GM18498 (cell line): ENCODE measurements around the gene WT1.

ENCODE experiments used
- ATAC-seq: cut with Tn5 transposase; IDR thresholded peaks from one replicate; pipeline ENCODE4 v1.9.1; 2021; ENCODE audit warnings: mild to moderate bottlenecking, moderate library complexity; ENCODE audit not compliant: unreplicated experiment

WT1 gene

GRCh38 chr11:32425761-32426160 is 9.6 kb downstream of the WT1 start:
- ATAC-seq: no peak

GRCh38 chr11:32422545-32422944 is 12.8 kb downstream of the WT1 start:
- no peak for ATAC-seq

GRCh38 chr11:32421992-32422391 is 13.3 kb downstream of the WT1 start:
- no peak for ATAC-seq

GRCh38 chr11:32420937-32421901 is 14.1 kb downstream of the WT1 start:
- ATAC-seq: peak; percentile 89

- no peak for ATAC-seq
Observed at GRCh38 chr11:32420139-32420538, 15.2 kb downstream of the WT1 start.

- no peak for ATAC-seq
Observed at GRCh38 chr11:32418836-32419235, 16.5 kb downstream of the WT1 start.

DNA sequence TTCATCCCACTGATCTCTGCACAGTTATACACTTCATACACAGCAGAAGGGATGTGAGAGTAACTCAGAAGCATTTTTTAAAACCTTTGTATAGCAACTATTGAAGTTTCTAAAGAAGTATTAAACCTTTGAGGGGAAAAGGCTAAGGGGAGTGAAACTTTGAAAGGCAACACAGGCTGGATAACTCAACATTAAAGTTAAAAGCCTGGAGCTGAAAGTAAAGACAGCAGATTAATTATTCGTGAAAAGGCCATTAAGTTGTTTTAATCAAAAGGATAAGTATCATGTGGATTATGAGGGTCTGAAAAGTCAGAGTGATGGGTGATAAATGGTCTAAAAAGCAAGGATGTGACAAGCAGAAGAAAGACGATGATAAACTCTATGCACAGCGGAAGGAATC is 17.5 kb downstream of the WT1 start:
- ATAC-seq: no peak

DNA sequence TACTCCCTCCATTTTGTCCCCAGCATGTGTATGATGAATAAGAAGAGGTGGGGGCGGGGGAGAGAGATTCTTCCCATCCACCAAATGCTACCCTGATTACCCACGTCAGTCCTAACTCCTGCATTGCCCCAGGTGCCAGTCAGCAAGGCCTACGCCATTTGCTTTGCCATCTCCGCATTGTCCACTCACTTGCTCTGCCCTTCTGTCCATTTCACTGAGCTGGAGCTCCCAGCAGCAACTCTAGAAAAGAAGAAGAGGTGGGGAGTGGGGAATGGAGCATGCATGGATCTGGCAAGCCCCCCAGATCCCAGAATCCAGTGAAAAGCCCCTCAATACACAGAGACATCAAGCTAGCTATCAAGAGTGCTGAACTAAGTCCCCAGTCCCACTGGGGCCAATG is 19.0 kb downstream of the WT1 start:
- no peak for ATAC-seq

DNA sequence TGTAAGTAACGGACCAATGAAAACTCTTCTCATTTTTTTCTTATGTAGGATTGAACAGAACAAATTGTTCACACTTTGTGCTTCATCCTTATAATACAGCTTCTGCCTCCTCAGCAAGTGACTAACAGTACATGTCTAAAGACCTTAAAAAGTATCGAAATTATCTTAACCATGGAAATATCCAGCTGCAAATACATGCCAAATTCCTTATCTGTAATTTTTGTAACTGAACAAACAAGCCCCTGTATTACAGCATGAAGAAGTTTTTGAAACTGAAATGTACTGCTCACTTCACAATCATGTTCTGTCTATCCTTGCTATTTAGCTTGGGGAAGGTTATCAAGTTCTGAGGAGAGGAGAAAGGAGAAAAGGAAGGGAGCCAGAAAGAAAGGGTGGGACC is 20.4 kb downstream of the WT1 start:
- no peak for ATAC-seq

GRCh38 chr11:32411942-32412615 is 23.3 kb downstream of the WT1 start:
- no peak for ATAC-seq

DNA sequence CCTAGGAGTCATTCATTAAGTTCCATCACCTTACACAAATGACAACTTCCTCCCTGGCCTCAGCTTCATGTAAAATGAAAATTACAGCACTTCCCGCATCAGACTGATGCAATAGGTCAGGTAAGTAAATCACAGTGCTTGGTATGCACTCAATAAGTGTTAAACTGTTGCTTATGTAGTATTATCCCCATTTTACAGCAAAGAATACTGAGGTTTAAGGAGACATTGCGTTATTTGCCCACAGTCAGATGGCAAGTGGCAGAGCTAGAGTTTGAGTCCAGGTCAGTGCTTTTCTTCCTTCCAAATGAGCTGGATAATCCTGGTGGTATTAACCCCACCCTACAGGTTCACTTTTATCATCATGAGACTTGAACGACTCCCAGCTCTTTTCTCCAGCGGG is 29.7 kb downstream of the WT1 start:
- no peak for ATAC-seq

DNA sequence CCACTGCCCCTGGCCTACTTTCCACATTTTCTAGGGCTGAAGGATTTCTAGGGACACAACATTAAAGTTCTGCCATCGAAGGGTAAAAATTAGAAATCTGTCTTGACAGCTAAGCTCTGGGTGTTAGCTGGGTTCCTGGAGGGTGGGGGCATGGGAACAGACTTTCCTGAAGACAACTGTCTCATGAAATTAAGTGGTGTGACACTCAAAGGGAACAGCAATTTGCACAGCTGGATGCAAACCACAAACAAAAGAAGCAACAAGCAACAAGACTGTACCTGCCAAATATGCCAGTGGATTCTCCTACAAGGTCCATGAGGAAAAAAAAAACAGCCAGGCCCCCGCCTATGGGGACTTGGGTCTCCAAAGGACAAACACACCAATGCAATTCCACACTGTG is 32.5 kb downstream of the WT1 start:
- ATAC-seq: no peak

DNA sequence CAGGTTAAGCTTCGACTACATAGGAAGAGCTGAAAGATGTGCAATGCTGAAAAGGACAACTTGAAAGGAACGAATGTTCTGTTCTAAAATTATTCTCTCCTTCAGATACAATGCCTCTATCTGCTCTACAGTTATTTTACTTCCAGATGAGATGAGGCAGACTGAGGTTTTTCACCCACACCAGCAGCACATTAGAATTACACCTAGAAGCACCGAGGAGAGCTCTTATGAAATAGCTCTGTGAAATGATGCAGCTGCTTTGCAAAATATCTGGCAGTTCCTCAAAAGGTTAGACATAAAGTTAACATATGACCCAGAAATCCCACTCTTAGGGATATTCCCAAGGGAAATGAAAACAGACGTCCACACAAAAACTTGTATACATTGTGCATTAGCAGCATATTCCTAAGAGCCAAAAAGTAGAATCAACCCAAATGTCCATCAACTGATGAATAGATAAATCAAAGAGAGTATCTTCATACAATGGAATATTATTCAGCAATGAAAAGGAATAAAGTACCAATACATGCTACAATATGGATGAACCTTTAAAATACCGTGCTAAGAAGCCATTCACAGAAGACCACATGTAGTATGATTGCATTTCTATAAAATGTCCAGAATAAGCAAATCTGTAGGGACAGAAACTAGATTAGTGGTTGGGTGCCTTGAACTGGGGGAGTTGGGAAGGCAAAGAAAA is 34.5 kb downstream of the WT1 start:
- ATAC-seq: no peak

GRCh38 chr11:32400196-32400595 is 35.1 kb downstream of the WT1 start:
- ATAC-seq: no peak

DNA sequence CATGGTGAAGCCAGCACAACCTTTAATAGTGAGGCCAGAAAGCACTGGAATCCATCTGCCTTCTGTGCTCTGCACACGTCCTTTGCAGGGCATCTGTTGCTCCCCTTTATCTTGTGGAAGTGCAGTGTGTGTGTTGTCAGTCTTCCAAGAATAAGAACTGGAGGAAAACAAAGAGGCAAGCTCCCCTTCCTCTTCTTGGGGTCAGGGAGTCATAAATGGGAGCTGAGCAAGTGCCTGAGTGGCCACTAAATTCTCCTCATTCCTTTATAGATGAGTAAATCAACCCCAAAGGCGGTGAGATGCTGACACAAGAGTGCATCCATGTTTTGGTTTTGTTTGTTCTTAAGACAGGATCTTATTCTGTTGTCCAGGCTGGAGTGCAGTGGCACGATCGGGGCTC is 38.3 kb downstream of the WT1 start:
- no peak for ATAC-seq

- peak; percentile 65 for ATAC-seq
Observed at GRCh38 chr11:32396331-32396730, 39.0 kb downstream of the WT1 start.

- ATAC-seq: no peak
Observed at GRCh38 chr11:32395127-32395526, 40.2 kb downstream of the WT1 start.

- no peak for ATAC-seq
Observed at GRCh38 chr11:32392840-32393239, 42.5 kb downstream of the WT1 start.

- ATAC-seq: no peak
Observed at GRCh38 chr11:32391956-32392553, 43.3 kb downstream of the WT1 start.

- no peak for ATAC-seq
Observed at GRCh38 chr11:32391479-32391878, 43.9 kb downstream of the WT1 start.

- no peak for ATAC-seq
Observed at GRCh38 chr11:32390712-32391111, 44.6 kb downstream of the WT1 start.
